HL-60 (cell line): ENCODE data around the gene HHAT.

ENCODE experiments used
- DNase-seq, 2 experiments: peaks; one replicate each; pipeline ENCODE4 v3.0.0-alpha.2; 2010 to 2020; ENCODE audit warnings: low read depth in 1 of 2, low spot score in 1 of 2
- H3K27ac ChIP-seq: fragments of 250-450 bp; sonication (Bioruptor Pico); replicated peaks from 2 replicates; pipeline ENCODE4 v1.5.1; 2020; ENCODE audit warnings: mild to moderate bottlenecking, moderate library complexity
- H3K27me3 ChIP-seq: fragments of 250-450 bp; sonication (Bioruptor Pico); 2 replicates; pipeline ENCODE4 v1.5.1; 2021; ENCODE audit warnings: mild to moderate bottlenecking, moderate library complexity; ENCODE audit not compliant: insufficient read depth, poor library complexity, severe bottlenecking
- H3K4me3 ChIP-seq: replicated peaks from 2 replicates; pipeline ENCODE4 v1.5.1; 2011; ENCODE audit warnings: mild to moderate bottlenecking, control low read depth, low read length; ENCODE audit not compliant: insufficient read depth
- CTCF ChIP-seq: IDR thresholded peaks from one replicate; pipeline ENCODE4 v1.5.1; 2011; ENCODE audit warnings: low read length, control low read depth, inconsistent platforms; ENCODE audit not compliant: insufficient read depth
- GABPA ChIP-seq: IDR thresholded peaks from 2 replicates; pipeline ENCODE4 v1.6.1; 2012; ENCODE audit warnings: low read depth
- POLR2AphosphoS5 ChIP-seq: IDR thresholded peaks from 2 replicates; pipeline ENCODE4 v1.6.1; 2012; ENCODE audit warnings: low read depth
- REST ChIP-seq: IDR thresholded peaks from 2 replicates; pipeline ENCODE4 v1.6.1; 2012; ENCODE audit warnings: low read depth; ENCODE audit not compliant: insufficient replicate concordance
- SPI1 ChIP-seq: IDR thresholded peaks from 2 replicates; pipeline ENCODE4 v1.6.1; 2012; ENCODE audit warnings: low read depth, mild to moderate bottlenecking, borderline replicate concordance

Gene HHAT

GRCh38 chr1:210291081-210291764, 37.5 kb upstream of the HHAT start:
- no peak for TF ChIP-seq POLR2AphosphoS5
- no peak for TF ChIP-seq SPI1
- no peak for TF ChIP-seq GABPA
- TF ChIP-seq CTCF, result no peak
- no peak for TF ChIP-seq REST
- no peak overlapping the region for H3K27ac ChIP-seq
- H3K4me3 ChIP-seq, result no peak overlapping the region
- no peak for DNase-seq
- H3K27me3 ChIP-seq, result peaks cover 26% of the 10 kb centered on the region

- Histone ChIP-seq H3K27me3 (peaks cover 26% of the 10 kb centered on the region), H3K27ac (no peak overlapping the region), H3K4me3 (no peak overlapping the region)
- DNase-seq, result no peak
- TF ChIP-seq GABPA (no peak), SPI1 (no peak), POLR2AphosphoS5 (no peak), REST (no peak), CTCF (no peak)
Measured at GRCh38 chr1:210291786-210292230, 36.9 kb upstream of the HHAT start.

- Histone ChIP-seq H3K27ac (no peak overlapping the region), H3K27me3 (peaks cover 26% of the 10 kb centered on the region), H3K4me3 (no peak overlapping the region)
- TF ChIP-seq SPI1, result no peak
- no peak for TF ChIP-seq GABPA
- no peak for TF ChIP-seq POLR2AphosphoS5
- TF ChIP-seq REST, result no peak
- TF ChIP-seq CTCF, result no peak
- no peak for DNase-seq
Measured at GRCh38 chr1:210292231-210292871, 36.4 kb upstream of the HHAT start.
